IPS DF 4.7 (cell line): Measurements from ENCODE around the gene TAOK2.

Experiments
- DNase-seq: peaks from one replicate; pipeline ENCODE4 v3.0.0-alpha.2; 2013; ENCODE audit warnings: low spot score; ENCODE audit errors: extremely low read depth

Gene TAOK2

GRCh38 chr16:29987371-29988085, 13.9 kb downstream of the TAOK2 start:
- no peak for DNase-seq

- DNase-seq, result no peak
Observed at GRCh38 chr16:29988346-29989075, 14.8 kb downstream of the TAOK2 start.

- no peak for DNase-seq
Observed at GRCh38 chr16:29989111-29989858, 15.6 kb downstream of the TAOK2 start.

- no peak for DNase-seq
Observed at GRCh38 chr16:29990034-29990433, 16.4 kb downstream of the TAOK2 start.

- DNase-seq, result no peak
Observed at GRCh38 chr16:29990883-29991570, 17.4 kb downstream of the TAOK2 start.

GRCh38 chr16:29991571-29991904, 17.9 kb downstream of the TAOK2 start:
- DNase-seq, result no peak

GRCh38 chr16:29992344-29992967, 18.8 kb downstream of the TAOK2 start:
- no peak for DNase-seq

GRCh38 chr16:29993191-29993902, 19.7 kb downstream of the TAOK2 start:
- no peak for DNase-seq

GRCh38 chr16:29993903-29994599, 20.4 kb downstream of the TAOK2 start:
- no peak for DNase-seq

- no peak for DNase-seq
Observed at GRCh38 chr16:29994600-29995323, 21.1 kb downstream of the TAOK2 start.

GRCh38 chr16:29995324-29995910, 21.7 kb downstream of the TAOK2 start, which contains the start of gene HIRIP3:
Gene HIRIP3, minus strand, starts transcription at chr16:29995617. Its CDS starts 12 bp downstream, at chr16:29995605.
- DNase-seq, result no peak

GRCh38 chr16:29995911-29996765, 22.5 kb downstream of the TAOK2 start, which contains the start of gene INO80E:
Gene INO80E, plus strand, starts transcription at chr16:29996241. Its CDS starts 70 bp downstream, at chr16:29996311.
- peak; percentile 93 for DNase-seq

- DNase-seq, result no peak
Observed at GRCh38 chr16:29996766-29997250, 23.1 kb downstream of the TAOK2 start.

GRCh38 chr16:29999605-30000004, 25.9 kb downstream of the TAOK2 start:
- no peak for DNase-seq

- DNase-seq, result no peak
Observed at GRCh38 chr16:30000735-30001631, 27.3 kb downstream of the TAOK2 start.

- no peak for DNase-seq
Observed at GRCh38 chr16:30002614-30003346, 29.1 kb downstream of the TAOK2 start.
